Non-pigmented ciliary epithelial cell (primary cell): ENCODE measurements around the gene FAT3.

Experiments used
- DNase-seq: peaks from one replicate; pipeline ENCODE4 v3.0.0-alpha.2; 2010; ENCODE audit warnings: low read depth

The FAT3 gene

DNA sequence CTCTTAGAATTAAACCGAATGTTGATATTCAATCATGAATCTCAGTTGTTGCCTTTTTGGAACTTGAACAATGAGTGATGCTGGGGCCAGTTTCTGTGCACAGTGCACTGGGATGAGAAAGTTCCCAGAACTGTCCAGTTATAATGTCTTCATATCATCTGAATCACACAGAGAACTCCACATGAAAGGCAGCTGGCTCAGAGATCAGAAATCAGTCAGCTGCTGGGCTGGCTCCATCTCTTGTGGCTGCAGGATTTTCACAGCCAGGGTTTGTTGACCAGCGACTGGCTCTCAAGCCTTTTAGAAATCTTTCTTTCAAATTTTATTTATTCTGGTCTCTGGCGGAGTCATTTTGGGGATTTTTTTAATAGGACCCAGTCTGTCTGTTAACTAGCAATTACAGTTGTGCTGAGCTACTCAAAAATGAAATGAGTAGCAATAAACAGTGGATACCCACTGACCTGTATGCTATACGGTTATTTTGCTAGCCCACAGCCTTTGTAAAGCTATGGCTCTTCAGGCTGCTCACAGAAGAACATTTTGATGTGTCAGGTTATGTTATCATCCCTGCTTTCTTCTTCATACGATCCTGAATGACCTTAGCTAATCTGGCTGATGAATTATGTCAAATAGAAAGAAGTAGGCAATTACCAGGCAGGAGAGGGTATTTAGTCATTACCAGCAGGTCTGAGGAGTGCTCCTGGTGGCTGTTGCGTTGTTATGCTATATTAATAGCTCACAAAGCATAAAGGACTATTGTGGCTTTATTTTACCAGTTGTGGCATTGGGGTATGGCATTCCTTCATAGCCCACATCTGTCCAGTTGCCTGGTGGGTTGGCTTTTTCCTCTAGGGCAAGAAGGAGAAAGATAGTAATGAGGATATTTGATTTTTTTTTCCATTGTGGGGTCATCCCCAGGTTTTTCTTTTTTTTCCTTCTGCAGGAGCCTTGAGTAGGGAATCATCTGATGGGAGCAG lies 3.6 kb downstream of the FAT3 start:
- no peak for DNase-seq

DNA sequence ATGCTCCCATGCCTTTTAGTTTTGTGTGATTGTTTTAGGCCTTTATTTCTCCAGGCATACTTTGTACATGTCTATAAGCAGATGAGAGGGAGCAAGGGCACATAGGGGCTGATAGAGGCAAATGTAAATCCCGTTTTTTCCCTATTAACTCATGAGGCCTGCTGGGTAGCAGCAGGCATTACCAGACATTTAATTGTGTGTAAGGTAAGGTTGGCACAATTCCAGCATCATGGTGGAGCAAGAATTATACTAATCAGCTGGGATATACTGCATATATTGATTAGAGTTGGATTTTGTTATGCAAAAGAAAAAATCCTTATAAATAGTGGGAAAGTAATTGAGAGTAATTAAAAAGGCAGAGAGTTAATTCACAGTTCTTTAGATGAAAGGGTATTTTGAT lies 12.2 kb downstream of the FAT3 start:
- DNase-seq: no peak

DNA sequence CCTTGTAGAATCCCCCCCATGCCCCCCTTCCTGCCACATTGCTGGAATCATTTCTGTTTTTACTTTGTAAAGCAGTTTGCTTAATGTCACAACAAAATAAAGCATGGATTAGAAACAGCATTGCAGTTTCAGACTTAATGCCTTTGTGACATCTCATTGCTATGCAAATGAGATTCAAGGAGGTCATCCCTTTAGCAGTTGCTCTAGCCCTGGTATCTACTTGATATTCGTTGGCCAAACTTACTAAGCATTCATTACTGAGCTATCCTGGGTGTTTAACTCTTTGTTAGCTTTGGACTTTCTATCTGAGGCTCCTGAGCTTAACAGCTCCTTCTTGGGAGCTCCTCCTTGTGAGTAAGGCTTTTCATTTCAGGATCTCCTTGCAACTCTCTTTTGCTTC lies 16.3 kb downstream of the FAT3 start:
- no peak for DNase-seq

DNA sequence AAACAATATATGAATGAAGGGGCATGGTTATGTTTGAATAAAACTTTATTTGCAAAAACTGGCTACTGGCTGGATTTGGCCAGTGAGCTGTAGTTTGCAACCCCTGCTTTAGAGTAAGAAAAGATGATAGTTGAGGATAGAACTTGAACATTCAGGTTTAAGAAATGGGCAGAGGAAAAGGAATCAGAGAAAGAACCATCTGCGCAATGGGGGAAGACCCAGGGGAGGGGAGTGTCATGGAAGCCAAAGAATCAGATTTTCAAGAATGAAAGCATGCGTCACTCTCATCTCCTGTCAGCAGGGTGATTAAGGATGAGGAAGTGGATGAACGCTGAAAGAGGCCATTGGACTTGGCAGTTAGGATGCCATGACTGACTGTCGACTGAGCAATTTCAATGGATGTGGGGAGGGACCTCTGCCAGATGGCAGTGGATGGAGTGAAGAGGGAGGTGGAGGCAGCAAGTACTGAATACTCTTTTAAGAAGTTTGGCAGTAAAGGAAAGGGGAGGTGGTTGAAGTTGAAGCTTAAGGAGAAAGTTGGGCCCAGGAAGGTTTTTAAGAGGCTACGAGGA lies 21.2 kb downstream of the FAT3 start:
- DNase-seq: no peak

DNA sequence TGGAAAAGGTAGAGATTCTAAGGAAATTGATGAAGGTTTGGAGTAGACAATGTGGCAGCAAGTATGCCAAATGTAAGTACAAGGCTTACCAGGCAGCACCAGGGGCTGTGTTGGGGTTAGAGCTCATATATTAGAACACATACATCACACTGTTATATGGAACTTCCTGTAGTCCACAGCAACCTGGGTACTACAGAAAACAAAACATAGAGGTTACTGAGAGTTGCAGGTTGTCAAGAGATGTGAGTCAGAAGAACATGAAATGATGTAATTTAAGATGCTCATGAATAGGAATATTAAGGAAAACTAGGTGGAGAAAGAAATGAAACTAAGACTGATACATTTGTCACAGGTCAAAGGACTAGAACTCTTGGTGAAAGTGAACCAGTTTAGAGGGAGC lies 22.0 kb downstream of the FAT3 start:
- no peak for DNase-seq

DNA sequence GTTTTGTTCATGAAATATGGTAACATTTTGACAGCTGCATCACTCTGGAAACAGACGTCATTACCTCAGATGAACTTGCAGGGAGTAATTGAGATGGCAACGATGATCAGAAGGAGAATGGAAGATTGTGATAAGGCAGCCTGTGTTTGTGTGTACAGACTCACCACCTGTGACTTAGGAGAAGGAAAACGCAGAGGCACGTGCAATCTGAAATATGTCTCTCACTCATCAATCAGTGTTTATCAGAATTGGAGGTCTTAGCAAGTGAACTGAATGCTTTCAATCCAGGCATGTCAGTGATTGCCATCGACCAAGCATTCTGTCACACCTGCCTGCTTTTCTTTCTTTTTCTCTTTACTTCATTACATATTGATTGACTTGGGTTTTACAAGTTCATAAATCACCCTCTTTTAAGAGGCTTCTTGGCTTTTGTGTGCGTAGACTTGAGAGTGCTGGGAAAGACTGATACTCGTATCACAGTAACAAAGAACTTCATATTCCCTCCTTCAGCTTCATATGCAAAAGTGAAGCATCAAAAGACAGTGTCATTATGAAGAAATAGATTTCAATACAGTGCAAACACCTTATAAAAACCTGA lies 24.6 kb downstream of the FAT3 start:
- DNase-seq: no peak

DNA sequence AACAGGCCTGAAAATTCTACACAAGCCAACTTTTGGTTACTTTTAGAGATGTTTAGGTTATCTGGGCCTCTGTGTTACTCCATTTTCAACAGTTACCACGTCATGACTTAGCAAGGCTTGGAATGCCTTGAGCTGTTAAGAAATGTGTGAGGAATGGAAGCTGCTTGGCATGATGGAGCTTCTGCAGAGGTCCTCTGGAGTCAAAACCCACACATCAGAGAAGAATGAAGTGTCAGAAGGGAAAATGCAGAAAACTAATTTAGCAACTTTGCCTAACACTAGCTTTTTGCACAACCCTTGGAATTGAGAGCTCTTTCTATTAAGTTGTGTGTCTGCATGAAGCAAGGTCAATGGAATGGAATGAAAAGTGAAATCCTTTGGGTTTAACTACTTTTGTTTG lies 27.4 kb downstream of the FAT3 start:
- peak; percentile 11 for DNase-seq

DNA sequence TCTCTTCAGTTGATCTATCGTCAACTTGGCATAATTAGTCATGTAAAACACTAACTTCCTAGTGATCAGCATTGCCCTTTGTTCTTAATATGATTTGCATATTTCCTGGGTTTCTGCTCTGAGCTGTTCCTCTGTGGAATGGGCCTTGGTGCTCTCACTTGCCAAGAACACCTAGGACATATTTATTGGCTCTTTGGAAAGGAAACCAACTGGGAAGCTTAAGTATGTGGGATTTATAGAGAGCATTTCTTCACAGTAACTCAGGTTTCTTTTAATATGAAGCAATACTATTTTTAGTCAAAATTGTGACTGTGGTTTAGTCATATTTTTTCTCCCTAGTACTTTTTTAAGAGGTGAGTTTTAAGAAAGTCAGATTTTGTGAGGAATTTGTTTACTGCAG lies 28.8 kb downstream of the FAT3 start:
- DNase-seq: no peak

DNA sequence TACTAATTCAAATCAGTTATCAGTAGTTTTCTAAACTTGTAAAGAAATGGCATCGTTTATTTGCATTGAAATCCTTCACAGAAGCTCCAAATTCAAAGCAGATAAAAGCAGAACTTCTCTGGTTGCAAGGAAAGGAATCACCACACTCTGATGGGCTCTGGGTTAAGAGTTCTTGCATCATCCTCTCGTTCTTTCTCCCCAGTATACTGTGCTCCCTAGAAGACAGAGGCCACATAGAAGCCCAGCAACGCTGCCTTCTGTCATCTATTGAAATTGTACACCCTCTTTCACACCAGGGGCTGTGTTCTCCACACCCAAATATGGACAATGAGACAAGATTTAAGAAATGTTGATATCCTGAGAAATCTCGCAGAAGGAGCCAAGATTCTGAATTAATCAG lies 29.3 kb downstream of the FAT3 start:
- no peak for DNase-seq

DNA sequence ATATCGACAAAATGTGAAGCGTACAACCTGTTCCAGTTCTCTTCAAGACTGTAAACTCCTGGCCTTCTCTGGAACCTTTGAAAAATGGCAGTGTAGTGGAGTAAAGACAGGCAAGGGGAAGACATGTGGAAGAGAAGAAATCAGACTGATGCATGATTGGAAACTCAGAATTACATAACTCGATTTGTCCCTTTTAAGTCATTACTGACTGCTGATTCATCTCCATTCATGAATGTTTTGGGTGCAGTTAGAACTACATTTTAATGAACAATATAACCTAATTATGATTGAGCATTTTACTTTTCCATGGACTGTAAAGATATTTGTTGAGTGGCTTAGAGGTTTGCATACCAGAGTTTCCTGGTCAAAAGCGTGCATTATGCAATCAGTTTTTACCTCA lies 32.9 kb downstream of the FAT3 start:
- no peak for DNase-seq

DNA sequence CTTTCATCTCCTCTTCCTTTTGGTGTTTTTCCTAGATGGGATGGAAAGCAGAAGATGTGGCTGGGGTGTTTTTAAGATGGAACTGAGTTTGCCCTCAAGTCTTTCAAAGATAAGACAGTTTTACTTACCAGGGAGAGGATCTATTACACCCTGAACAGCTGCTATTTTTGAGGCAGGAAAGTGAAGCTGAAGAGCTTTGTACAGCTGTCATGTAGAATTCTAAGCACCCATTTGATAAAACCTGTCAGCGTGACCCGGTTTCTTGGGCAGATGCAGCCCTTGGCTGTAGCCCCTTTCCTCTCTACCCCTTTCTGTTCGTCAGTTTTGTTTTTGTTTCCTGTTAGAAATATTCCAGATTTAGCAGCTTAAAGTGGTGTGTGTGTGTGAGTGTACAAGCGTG lies 35.2 kb downstream of the FAT3 start:
- DNase-seq: no peak

DNA sequence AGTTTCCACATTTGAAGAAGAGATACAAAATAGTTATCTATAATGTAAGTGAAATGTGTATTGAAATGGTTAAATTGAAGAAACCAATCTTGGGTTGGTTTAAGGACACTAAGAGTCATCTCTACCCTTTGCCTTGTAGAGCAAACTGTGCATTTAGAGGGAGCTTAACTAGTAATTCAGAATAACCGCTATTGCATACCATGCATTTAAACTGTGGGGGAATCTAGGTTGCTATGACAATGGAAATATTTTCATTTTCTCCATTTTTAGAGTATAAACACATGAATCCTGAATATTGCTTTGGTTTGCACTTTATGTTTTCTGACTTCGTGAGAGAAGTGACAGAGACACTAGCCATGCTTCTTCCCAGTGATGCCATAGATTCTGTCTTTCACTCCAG lies 39.7 kb downstream of the FAT3 start:
- DNase-seq: no peak

DNA sequence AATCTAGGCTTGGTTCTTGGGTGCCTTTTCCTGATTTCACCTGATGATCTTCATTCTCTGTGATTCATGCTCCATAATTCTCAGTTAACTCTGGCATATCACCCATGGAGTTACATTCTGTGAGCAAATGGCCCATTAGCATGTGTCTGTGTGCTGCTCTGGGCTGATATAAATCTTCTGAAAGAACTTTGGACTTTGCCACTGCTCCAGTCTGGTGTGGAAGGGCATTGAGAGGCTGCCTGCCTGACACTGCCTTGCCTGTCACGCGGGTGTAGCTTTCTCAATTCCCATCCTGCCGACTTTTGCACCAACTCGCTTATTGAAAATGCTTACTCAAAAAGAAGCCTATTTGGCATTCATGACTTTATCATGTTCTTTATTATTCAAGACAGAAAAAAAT lies 42.2 kb downstream of the FAT3 start:
- no peak for DNase-seq

DNA sequence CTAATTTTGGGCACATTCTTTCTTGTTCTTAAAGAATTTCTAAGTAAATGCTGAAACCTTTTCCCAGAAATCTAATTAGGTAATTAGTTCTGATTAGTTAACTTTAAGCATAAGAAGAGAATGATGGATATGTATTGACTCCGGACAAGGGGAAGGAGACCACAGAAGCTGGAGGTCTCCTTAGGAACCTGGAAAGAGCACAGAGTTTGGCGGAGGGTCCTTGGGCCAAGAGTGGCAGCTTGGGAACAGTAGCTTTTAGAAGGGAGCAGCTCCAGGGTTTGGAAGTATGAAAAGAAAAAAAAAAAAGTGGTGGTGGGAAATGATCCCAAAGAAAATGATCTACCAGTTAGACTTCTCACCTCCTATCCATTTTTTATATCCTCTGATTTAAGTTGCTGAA lies 42.7 kb downstream of the FAT3 start:
- no peak for DNase-seq

DNA sequence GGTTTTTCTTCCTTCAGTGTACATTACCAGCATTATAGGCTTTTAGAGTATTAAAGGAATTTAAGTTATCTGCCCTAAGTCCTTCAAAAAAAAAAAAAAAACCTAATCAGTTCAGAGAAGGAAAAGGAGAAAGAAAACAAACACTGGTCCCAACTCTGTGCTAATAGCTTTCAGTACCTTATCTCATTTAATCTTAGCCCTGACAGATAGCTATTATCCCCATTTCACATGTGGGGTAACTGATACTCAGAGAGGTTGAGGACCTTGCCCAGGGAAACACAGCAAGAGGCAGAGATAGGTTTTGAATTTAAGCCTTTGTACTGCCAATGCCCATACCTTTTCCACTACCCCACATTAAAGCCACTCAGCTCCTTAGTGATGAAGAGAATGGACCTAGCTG lies 43.4 kb downstream of the FAT3 start:
- no peak for DNase-seq

DNA sequence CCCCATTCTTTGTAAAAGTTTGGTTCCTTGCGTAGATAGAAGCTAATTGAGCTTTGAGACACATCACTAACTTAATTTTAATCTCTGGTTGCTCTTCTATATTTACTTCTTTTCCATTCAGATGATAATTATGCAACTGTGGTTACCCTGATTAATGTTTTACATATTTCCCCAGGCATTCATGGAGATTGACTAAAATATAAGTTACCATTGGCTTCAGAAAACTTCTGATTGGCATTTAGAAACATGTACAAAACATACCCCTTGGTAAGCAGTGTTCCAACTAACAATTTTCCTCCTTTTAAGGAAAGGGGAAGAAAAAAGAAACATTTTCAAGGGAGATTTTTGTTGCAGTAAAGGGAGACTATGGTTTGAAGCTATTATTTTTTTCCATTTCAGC lies 43.9 kb downstream of the FAT3 start:
- DNase-seq: no peak

DNA sequence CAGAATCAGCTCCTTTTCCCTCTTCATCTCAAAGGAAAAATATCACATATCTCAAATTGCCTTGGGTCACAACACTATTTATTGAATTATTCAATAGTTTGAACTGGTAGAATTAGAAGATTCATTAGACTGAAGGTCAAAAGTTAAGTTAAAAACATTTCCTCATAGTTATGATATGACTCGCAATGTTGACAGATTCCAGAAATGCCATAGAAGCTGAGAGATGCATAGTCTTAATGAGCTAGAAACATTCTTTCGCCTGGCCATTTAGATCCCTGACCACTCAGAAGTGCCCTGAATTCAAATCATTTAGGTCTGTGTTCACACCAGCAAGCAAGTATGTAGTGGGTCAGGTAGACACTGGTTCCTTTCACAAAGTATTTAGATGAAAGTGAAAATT lies 44.4 kb downstream of the FAT3 start:
- DNase-seq: peak; percentile 58

DNA sequence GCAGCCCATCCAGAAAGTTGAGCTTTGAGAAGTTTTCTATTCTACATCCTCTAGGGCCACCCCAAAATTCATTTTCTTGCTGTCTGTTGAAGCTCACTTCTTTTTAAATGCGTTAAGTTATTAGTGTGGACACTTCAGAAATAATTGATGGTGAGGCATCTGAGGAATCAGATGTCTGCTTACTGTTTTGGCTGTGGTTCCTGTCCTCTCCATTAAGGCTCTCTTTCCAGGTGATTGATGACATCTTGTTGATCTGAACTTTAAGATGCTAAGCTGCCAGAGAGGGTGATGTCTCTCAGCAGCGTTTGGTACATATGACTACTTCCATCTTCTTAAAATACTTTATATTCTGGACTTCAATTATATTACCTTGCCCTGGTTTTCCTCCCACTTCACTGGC lies 45.2 kb downstream of the FAT3 start:
- DNase-seq: no peak

DNA sequence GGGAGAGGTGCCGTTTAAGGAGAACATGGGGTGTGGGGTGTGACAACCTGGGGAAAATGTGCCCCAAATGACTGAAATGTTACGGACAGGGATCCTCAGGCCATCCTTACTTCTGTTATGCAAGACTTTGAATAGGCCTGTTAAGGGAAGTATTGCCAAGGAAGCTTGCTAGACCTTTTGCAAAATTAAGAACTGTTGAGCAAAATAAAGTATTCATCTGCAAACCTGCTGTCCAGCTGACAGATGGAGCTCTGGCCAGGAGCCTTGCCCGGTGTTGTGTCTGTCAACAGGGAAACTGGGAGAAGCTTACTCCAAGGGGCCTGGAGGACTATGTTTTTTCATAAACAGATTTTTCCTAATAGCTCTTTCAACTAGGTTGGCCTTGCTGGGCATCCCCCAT lies 48.0 kb downstream of the FAT3 start:
- no peak for DNase-seq
